Brain microvascular endothelial cell (primary cell): ENCODE measurements around the gene PPP2R3B.
"Not testable (repeated sequence)": the region's sequence is repeated elsewhere in the genome, so short reads cannot be mapped to it uniquely, and the experiment has no call there.

Experiments used
- DNase-seq: peaks from one replicate; pipeline ENCODE4 v3.0.0-alpha.2; 2020
- H3K27ac ChIP-seq: fragments of 250-450 bp; sonication (Bioruptor Pico); 2 replicates; pipeline ENCODE4 v1.5.1; 2020; ENCODE audit warnings: mild to moderate bottlenecking, moderate library complexity
- H3K27me3 ChIP-seq: fragments of 250-450 bp; sonication (Bioruptor Pico); replicated peaks from 2 replicates; pipeline ENCODE4 v1.5.1; 2020; ENCODE audit warnings: mild to moderate bottlenecking
- H3K36me3 ChIP-seq: fragments of 250-450 bp; sonication (Bioruptor Pico); replicated peaks from 2 replicates; pipeline ENCODE4 v1.5.1; 2020; ENCODE audit warnings: mild to moderate bottlenecking
- H3K4me3 ChIP-seq: 2 replicates; pipeline ENCODE4 v1.5.1; 2011; ENCODE audit warnings: low read depth, mild to moderate bottlenecking, control low read depth, low read length, moderate library complexity
- CTCF ChIP-seq: IDR thresholded peaks from 2 replicates; pipeline ENCODE4 v1.5.1; 2011; ENCODE audit warnings: low read depth, mild to moderate bottlenecking, moderate library complexity, low read length, control low read depth, inconsistent platforms; ENCODE audit errors: missing control alignments
- in situ Hi-C: cut with HindIII; loops from 2 replicates; pipeline ENCODE4 v1.10.0; 2017; ENCODE audit warnings: low sequenced_read_pairs, low pct_ligation_motif_present

PPP2R3B gene

DNA sequence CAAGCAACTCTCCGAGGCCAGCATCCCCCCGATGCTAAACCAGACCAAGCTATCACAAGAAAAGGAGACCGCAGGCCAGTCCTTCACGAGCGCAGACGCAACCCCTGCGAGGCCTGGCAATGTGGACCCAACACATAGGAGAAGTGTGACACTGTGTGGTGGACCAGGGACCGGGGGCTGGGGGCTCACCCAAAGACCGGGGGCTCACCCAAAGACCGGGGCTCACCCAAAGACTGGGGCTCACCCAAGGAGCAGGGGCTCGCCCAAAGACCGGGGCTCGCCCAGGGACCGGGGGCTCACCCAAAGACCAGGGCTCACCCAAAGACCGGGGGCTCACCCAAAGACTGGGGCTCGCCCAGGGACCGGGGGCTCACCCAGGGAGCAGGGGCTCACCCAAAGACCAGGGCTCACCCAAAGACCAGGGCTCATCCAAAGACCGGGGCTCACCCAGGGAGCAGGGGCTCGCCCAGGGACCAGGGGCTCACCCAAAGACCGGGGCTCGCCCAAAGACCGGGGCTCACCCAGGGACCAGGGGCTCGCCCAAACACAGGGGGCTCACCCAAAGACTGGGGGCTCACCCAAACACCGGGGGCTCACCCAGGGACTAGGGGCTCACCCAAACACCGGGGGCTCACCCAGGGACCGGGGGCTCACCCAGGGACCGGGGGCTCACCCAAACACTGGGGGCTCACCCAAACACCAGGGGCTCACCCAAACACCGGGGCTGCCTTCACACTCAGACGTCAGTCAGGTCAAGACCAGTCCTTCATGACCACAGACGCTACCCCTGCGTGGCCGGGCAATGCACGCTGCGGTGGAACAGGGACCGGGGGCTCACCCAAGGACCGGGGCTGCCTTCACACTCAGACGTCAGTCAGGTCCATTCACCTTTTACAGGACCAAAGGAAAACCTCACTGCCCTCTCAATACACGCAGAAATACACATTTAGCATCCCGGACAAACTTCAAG lies 32.9 kb downstream of the PPP2R3B start:
- no peak overlapping the region for H3K27ac ChIP-seq
- TF ChIP-seq CTCF: no peak
- H3K4me3 ChIP-seq: no peak overlapping the region
- no peak for DNase-seq
- in situ Hi-C loops: no loop called here
- H3K36me3 ChIP-seq: no peaks in the 10 kb centered on the region
- no peaks in the 10 kb centered on the region for H3K27me3 ChIP-seq

DNA sequence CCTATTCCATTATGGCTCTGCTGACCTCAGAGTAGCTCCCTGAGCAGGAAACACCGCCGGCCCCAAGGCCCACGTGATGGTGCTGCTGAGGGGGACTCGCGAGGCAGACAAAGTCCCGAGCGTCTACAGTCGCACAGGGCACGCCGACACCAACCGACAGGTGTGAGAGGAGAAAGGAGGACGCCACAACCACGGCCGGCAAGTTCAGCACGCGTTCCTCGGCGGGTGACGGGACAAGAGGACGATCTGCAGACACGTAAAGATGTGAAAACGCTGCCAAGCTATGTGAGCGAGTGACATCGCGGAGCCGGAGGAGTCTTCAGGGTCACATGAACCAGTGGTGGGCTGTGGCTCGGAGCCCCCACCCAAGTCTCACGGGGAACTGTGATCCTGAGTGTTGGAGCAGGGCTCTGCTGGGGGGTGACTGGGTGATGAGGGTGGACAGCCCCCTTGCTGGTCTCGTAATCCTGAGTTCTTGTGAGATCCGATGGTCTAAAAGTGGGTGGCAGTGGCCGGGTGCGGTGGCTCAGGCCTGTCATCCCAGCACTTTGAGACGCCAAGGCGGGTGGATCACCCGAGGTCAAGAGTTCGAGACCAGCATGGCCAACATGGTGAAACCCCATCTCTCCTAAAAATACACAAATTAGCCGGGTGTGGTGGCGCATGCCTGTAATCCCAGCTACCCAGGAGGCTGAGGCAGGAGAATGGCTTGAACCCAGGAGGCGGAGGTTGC lies 34.0 kb downstream of the PPP2R3B start:
- TF ChIP-seq CTCF: no peak
- Histone ChIP-seq H3K4me3 (no peak overlapping the region), H3K27ac (no peak overlapping the region), H3K27me3 (no peaks in the 10 kb centered on the region), H3K36me3 (no peaks in the 10 kb centered on the region)
- in situ Hi-C loops: no loop called here
- no peak for DNase-seq

DNA sequence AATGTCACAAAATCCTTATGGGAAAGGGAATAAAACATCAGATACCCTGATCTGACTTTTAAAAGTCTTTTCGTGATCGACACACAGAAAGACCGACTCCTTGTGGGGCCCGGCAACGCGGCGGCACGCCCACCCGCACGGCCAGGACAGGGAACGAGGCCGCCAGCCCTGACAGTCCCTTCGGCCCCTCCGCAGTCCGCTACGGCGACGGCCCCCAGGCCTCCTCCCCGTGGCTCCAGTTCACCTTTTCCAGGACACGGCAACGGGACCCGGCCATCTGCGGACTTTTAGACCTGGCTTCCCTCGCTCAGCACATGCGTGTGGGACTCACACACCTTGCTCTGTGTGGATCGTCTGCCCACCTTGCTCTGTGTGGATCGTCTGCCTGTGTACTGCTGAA lies 34.5 kb downstream of the PPP2R3B start:
- DNase-seq: no peak
- no peak for TF ChIP-seq CTCF
- H3K4me3 ChIP-seq: no peak overlapping the region
- no peak overlapping the region for H3K27ac ChIP-seq
- no peaks in the 10 kb centered on the region for H3K27me3 ChIP-seq
- in situ Hi-C loops: no loop called here
- H3K36me3 ChIP-seq: no peaks in the 10 kb centered on the region

DNA sequence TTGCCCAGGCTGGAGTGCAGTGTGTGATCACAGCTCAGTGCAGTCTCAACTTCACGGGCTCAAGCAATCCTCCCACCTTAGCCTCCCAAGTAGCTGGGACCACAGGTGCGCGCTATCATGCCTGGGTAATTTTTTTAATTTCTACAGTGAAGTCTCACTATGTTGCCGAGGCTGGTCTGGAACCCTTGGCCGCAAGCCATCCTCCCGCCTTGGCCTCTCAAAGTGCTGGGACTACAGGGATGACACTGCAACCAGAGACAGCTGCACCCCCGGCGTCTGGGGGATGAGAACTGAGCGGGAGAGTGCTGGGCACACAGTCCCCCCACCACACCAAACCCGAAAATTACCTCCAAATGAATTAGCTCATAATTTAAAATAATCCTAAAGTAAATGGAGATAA lies 35.0 kb downstream of the PPP2R3B start:
- no peaks in the 10 kb centered on the region for H3K27me3 ChIP-seq
- H3K27ac ChIP-seq: no peak overlapping the region
- no peak for DNase-seq
- no peak overlapping the region for H3K4me3 ChIP-seq
- no peaks in the 10 kb centered on the region for H3K36me3 ChIP-seq
- no peak for TF ChIP-seq CTCF
- in situ Hi-C loops: no loop called here

GRCh38 chrX:351324-351641 lies 35.4 kb downstream of the PPP2R3B start:
- H3K27me3 ChIP-seq, H3K4me3 ChIP-seq, in situ Hi-C loops, H3K27ac ChIP-seq, DNase-seq, H3K36me3 ChIP-seq: not testable (repeated sequence)

GRCh38 chrX:350534-351323 lies 36.0 kb downstream of the PPP2R3B start:
- in situ Hi-C loops: no loop called here
- no peaks in the 10 kb centered on the region for H3K36me3 ChIP-seq
- no peaks in the 10 kb centered on the region for H3K27me3 ChIP-seq
- no peak overlapping the region for H3K27ac ChIP-seq
- no peak for DNase-seq
- TF ChIP-seq CTCF: no peak
- H3K4me3 ChIP-seq: no peak overlapping the region
